H1 (cell line): ENCODE results near the gene PIMREG. TPM values are rescaled to one million over a fixed set of nuclear protein-coding genes. Genes with fewer than 3 reads are reported as not detected.

Experiments used
- CTCF ChIA-PET: fragments of 300-600 bp; sonication (Branson Sonifier 250); formaldehyde crosslinking; loops from one replicate; lab custom pipeline; 2021; ENCODE audit not compliant: partially characterized antibody; lab: Charles Lee
- POLR2A ChIA-PET: fragments of 300-600 bp; sonication (Branson Sonifier 250); formaldehyde crosslinking; loops from one replicate; lab custom pipeline; 2021; ENCODE audit warnings: inconsistent platforms; ENCODE audit not compliant: partially characterized antibody; lab: Charles Lee
- DNase-seq, 2 experiments: peaks; one replicate each; pipeline versions ENCODE4 v3.0.0 to v3.0.0-alpha.2; 2010 to 2022; ENCODE audit warnings: low spot score in 2 of 2, low read depth in 1 of 2, mixed read lengths in 1 of 2
- FAIRE-seq: peaks from 2 replicates; lab custom pipeline; 2011; peaks lifted over from hg19 to GRCh38; lab: Jason Lieb, UNC
- H2AFZ ChIP-seq: 2 replicates; pipeline ENCODE4 v1.8.1; 2012; ENCODE audit warnings: low read length, inconsistent platforms
- H2AK5ac ChIP-seq: 2 replicates; pipeline ENCODE4 v1.6.1; 2013; ENCODE audit warnings: low read depth, low read length
- H2BK120ac ChIP-seq: replicated peaks from 2 replicates; pipeline ENCODE3; 2013; ENCODE audit warnings: low read depth, low read length, inconsistent platforms
- H2BK12ac ChIP-seq: 2 replicates; pipeline ENCODE4 v1.6.1; 2013; ENCODE audit warnings: low read depth, low read length
- H2BK15ac ChIP-seq: 2 replicates; pipeline ENCODE4 v1.6.1; 2013; ENCODE audit warnings: low read length
- H2BK20ac ChIP-seq: 2 replicates; pipeline ENCODE4 v1.6.1; 2013; ENCODE audit warnings: low read length
- H2BK5ac ChIP-seq: 2 replicates; pipeline ENCODE4 v1.6.1; 2013; ENCODE audit warnings: low read depth, low read length
- H3K14ac ChIP-seq: 2 replicates; pipeline ENCODE4 v1.6.1; 2013; ENCODE audit warnings: inconsistent platforms; ENCODE audit not compliant: insufficient read length
- H3K18ac ChIP-seq: 2 replicates; pipeline ENCODE4 v1.6.1; 2013; ENCODE audit warnings: low read length; ENCODE audit errors: extremely low read depth
- H3K23ac ChIP-seq: 2 replicates; pipeline ENCODE4 v1.6.1; 2013; ENCODE audit warnings: inconsistent platforms; ENCODE audit not compliant: insufficient read length
- H3K23me2 ChIP-seq: 2 replicates; pipeline ENCODE4 v1.6.1; 2013; ENCODE audit warnings: low read depth, low read length
- H3K27ac ChIP-seq: 2 replicates; pipeline ENCODE4 v1.6.1; 2011; ENCODE audit warnings: low read depth, low read length, inconsistent platforms
- H3K27me3 ChIP-seq, 4 experiments: replicated peaks in 1 of 4; 1 replicate in 1 of 4; 2 replicates in 3 of 4; pipeline versions ENCODE4 v1.6.1 to v1.8.1; 2011 to 2013; ENCODE audit warnings: low read length in 3 of 4, mild to moderate bottlenecking in 3 of 4, inconsistent platforms in 2 of 4, mixed read lengths in 2 of 4, moderate library complexity in 1 of 4; ENCODE audit not compliant: control insufficient read depth in 3 of 4, insufficient read depth in 3 of 4; ENCODE audit errors: extremely low read depth in 1 of 4
- H3K36me3 ChIP-seq, 4 experiments: 2 replicates each; pipeline versions ENCODE4 v1.6.1 to v1.8.1; 2011 to 2013; ENCODE audit warnings: mild to moderate bottlenecking in 4 of 4, low read length in 3 of 4, moderate library complexity in 2 of 4, control low read depth in 1 of 4, inconsistent platforms in 1 of 4; ENCODE audit not compliant: insufficient read depth in 4 of 4, control insufficient read depth in 2 of 4
- H3K4ac ChIP-seq: replicated peaks from 2 replicates; pipeline ENCODE3; 2013; ENCODE audit warnings: low read length, low read depth, mixed read lengths, inconsistent platforms; ENCODE audit not compliant: insufficient read length
- H3K4me1 ChIP-seq, 4 experiments: replicated peaks in 1 of 4; 1 replicate in 1 of 4; 2 replicates in 3 of 4; pipeline versions ENCODE4 v1.6.1 to v1.8.1; 2011 to 2013; ENCODE audit warnings: low read length in 3 of 4, inconsistent platforms in 2 of 4, mixed read lengths in 1 of 4; ENCODE audit not compliant: insufficient read depth in 4 of 4, control insufficient read depth in 3 of 4
- H3K4me2 ChIP-seq, 2 experiments: 2 replicates each; pipeline versions ENCODE4 v1.6.1 to v1.8.1; 2011 to 2013; ENCODE audit warnings: low read depth in 2 of 2, low read length in 2 of 2, control low read depth in 1 of 2, inconsistent platforms in 1 of 2, mild to moderate bottlenecking in 1 of 2; ENCODE audit not compliant: insufficient read depth in 1 of 2
- H3K4me3 ChIP-seq, 4 experiments: fragments of 200-600, 300-600 bp in 1 of 4; sonication (generic), shearing (Covaris generic), sonication (Bioruptor Twin) in 1 of 4; 2 replicates each; pipeline versions ENCODE4 v1.5.1 to v1.8.1; 2011 to 2016; ENCODE audit warnings: low read length in 4 of 4, low read depth in 3 of 4, control low read depth in 2 of 4, inconsistent platforms in 2 of 4, mild to moderate bottlenecking in 2 of 4, mixed read lengths in 1 of 4, moderate library complexity in 1 of 4; ENCODE audit not compliant: insufficient read depth in 2 of 4; ENCODE audit errors: extremely low read depth in 1 of 4
- H3K56ac ChIP-seq: replicated peaks from 2 replicates; pipeline ENCODE3; 2013; ENCODE audit warnings: low read depth, mild to moderate bottlenecking, mixed read lengths, low read length, inconsistent platforms; ENCODE audit not compliant: insufficient read length
- H3K79me1 ChIP-seq: 2 replicates; pipeline ENCODE4 v1.6.1; 2013; ENCODE audit warnings: low read depth, low read length, control low read depth
- H3K79me2 ChIP-seq, 2 experiments: 2 replicates each; pipeline versions ENCODE4 v1.6.1 to v1.8.1; 2012 to 2013; ENCODE audit warnings: low read length in 2 of 2, mild to moderate bottlenecking in 2 of 2, inconsistent platforms in 1 of 2; ENCODE audit not compliant: insufficient read depth in 2 of 2, control insufficient read depth in 1 of 2
- H3K9ac ChIP-seq, 4 experiments: replicated peaks in 1 of 4; 1 replicate in 1 of 4; 2 replicates in 3 of 4; pipeline versions ENCODE4 v1.6.1 to v1.8.1; 2011 to 2013; ENCODE audit warnings: low read depth in 3 of 4, low read length in 3 of 4, control low read depth in 2 of 4, mild to moderate bottlenecking in 2 of 4, moderate library complexity in 2 of 4, inconsistent platforms in 1 of 4; ENCODE audit errors: extremely low read depth in 1 of 4
- H3K9me3 ChIP-seq, 2 experiments: 2 replicates each; pipeline versions ENCODE4 v1.6.1 to v1.8.1; 2012 to 2013; ENCODE audit warnings: mild to moderate bottlenecking in 2 of 2, moderate library complexity in 2 of 2, control low read depth in 1 of 2, inconsistent platforms in 1 of 2, low read depth in 1 of 2, low read length in 1 of 2, mixed read lengths in 1 of 2; ENCODE audit not compliant: insufficient read depth in 2 of 2
- H4K20me1 ChIP-seq, 2 experiments: replicated peaks in 1 of 2; 2 replicates each; pipeline versions ENCODE3 to v1.8.1; 2011 to 2013; ENCODE audit warnings: inconsistent platforms in 2 of 2, low read length in 2 of 2, mild to moderate bottlenecking in 1 of 2; ENCODE audit not compliant: insufficient read depth in 2 of 2, control insufficient read depth in 1 of 2
- H4K5ac ChIP-seq: 2 replicates; pipeline ENCODE4 v1.6.1; 2013; ENCODE audit warnings: low read length, low read depth, mixed read lengths, inconsistent platforms; ENCODE audit not compliant: insufficient read length
- H4K8ac ChIP-seq: 2 replicates; pipeline ENCODE4 v1.8.0; 2013; ENCODE audit warnings: mild to moderate bottlenecking, moderate library complexity, low read length, inconsistent platforms; ENCODE audit not compliant: insufficient read depth; ENCODE audit errors: extremely low read depth
- H4K91ac ChIP-seq: replicated peaks from 2 replicates; pipeline ENCODE3; 2013; ENCODE audit warnings: low read length, mixed read lengths, inconsistent platforms; ENCODE audit not compliant: insufficient read length
- WGBS, 2 experiments: shearing (Covaris generic) in 1 of 2; methylation state at CpG; one replicate each; pipeline versions ENCODE4 v1.1.6 to v1.1.7; 2013 to 2015; ENCODE audit warnings: low lambda C conversion rate in 2 of 2, mixed read lengths in 2 of 2, inconsistent platforms in 1 of 2, low coverage in 1 of 2, missing lambda C conversion rate in 1 of 2; ENCODE audit not compliant: insufficient replicate concordance in 2 of 2, insufficient coverage in 1 of 2, insufficient read length in 1 of 2; ENCODE audit errors: extremely low coverage in 1 of 2, missing lambda C conversion rate in 1 of 2; 5-methylcytosine and 5-hydroxymethylcytosine counted together
- long read RNA-seq, 2 experiments: library from RNA in 1 of 2; library from capped mRNA in 1 of 2; stranded (forward); transcript quantifications; one replicate each; pipeline ENCODE4 v2.0.0, GENCODE V29; 2021; ENCODE audit warnings: inconsistent platforms in 1 of 2
- polyA minus RNA-seq, 3 experiments: library from RNA; depleted of rRNA, polyadenylated mRNA; stranded (reverse); fragments of >200 nt; gene quantifications; 1 replicate in 2 of 3; 2 replicates in 1 of 3; pipeline ENCODE4 v1.2.3, GENCODE V29; 2011
- polyA plus RNA-seq, 7 experiments: library from polyadenylated mRNA; depleted of rRNA in 3 of 7; stranded (reverse) in 5 of 7; unstranded in 2 of 7; fragments of >200 nt in 5 of 7; fragments of 200-250 nt in 2 of 7; gene quantifications; 1 replicate in 5 of 7; 2 replicates in 1 of 7; 4 replicates in 1 of 7; pipeline versions ENCODE4 v1.2.1 to v1.2.3, GENCODE V29; 2011 to 2013; ENCODE audit warnings: missing spikeins in 2 of 7, mixed read lengths in 2 of 7
- total RNA-seq: library from RNA; stranded (reverse); fragmentation: NEBNext Ultra II Directional; extraction: Animal tissue kit (Norgen Biotek cat#: 25700); gene quantifications from 2 replicates; pipeline ENCODE4 v1.2.1, GENCODE V29; 2021

PIMREG gene
- 133 and 143 TPM in 2 replicates for total RNA-seq
- 126 and 148 TPM in 2 replicates for polyA plus RNA-seq (2011; rRNA removed)
- polyA plus RNA-seq (2011; cell fraction: cytosol; rRNA removed) = 154 TPM
- polyA plus RNA-seq (2011; cell fraction: nucleus; rRNA removed) = 223 TPM
- polyA plus RNA-seq (2012, experiment 1 of 2) = 83.9 to 119 TPM (median 107 TPM) in 4 replicates
- polyA plus RNA-seq (2012, experiment 2 of 2) = 116 TPM
- polyA plus RNA-seq (2013, experiment 1 of 2) = 64.4 TPM
- 62.7 TPM for polyA plus RNA-seq (2013, experiment 2 of 2)
- polyA minus RNA-seq (2011; rRNA and poly(A)+ RNA removed) = 55.3 and 66.3 TPM in 2 replicates
- polyA minus RNA-seq (2011; cell fraction: cytosol; rRNA and poly(A)+ RNA removed) = 56.3 TPM
- polyA minus RNA-seq (2011; cell fraction: nucleus; rRNA and poly(A)+ RNA removed) = 68.8 TPM
- long read RNA-seq, experiment 1, partial matches to known transcripts = 74 of 137 reads
- long read RNA-seq, experiment 1, other reads (novel, unspliced or antisense) = 63 of 137 reads
- long read RNA-seq, experiment 2, transcript PIMREG-205 (6 exons, 1,948 nt) = major isoform, 145 of 172 reads
- long read RNA-seq, experiment 2, transcript PIMREG-201 (5 exons, 1,473 nt) = minor isoform, 6 of 172 reads
- long read RNA-seq, experiment 2, partial matches to known transcripts = 9 of 172 reads
- long read RNA-seq, experiment 2, other reads (novel, unspliced or antisense) = 9 of 172 reads

GRCh38 chr17:6443692-6444570 is at the start of gene PIMREG:
Gene PIMREG, plus strand, starts transcription at chr17:6444455. Its CDS starts 656 bp downstream, at chr17:6445111.
- peak within 1 kb of the TSS; percentile 90 for H4K8ac ChIP-seq
- H3K18ac ChIP-seq = peak within 1 kb of the TSS; percentile 92
- DNase-seq = peak; percentile 86 to 97
- peak within 1 kb of the TSS; percentile 91 for H3K56ac ChIP-seq
- 0 out of 2 replicates have a peak within 1 kb of the TSS, but pooled peaks have one; percentile 88 for H2BK15ac ChIP-seq
- no peak within 1 kb of the TSS for H3K14ac ChIP-seq
- peaks cover 8% of the 10 kb centered on the region for H3K79me1 ChIP-seq
- H2BK5ac ChIP-seq = peak within 1 kb of the TSS; percentile 88
- H2BK12ac ChIP-seq = no peak within 1 kb of the TSS
- H3K4me1 ChIP-seq = peaks cover 6 to 20% (median 10%) of the 10 kb centered on the region in 4 experiments
- 0 out of 2 replicates have a peak within 1 kb of the TSS, but pooled peaks have one; percentile 38 for H2AFZ ChIP-seq
- H2BK20ac ChIP-seq = 0 out of 2 replicates have a peak within 1 kb of the TSS, but pooled peaks have one; percentile 72
- WGBS, 2 experiments = 4% methylated on average over 26 of the region's 62 CpGs; no CpG with 5 or more reads in 1 of the 2 experiments
- H3K79me2 ChIP-seq = peaks cover 3 to 21% of the 10 kb centered on the region in 2 experiments; a peak in 3 of 4 replicates
- no peaks in the 10 kb centered on the region for H3K9me3 ChIP-seq
- FAIRE-seq = peak; percentile 52
- peak within 1 kb of the TSS; percentile 83 to 89 (median 87) for H3K4me3 ChIP-seq
- peaks cover 13 to 35% (median 29%) of the 10 kb centered on the region in 4 experiments for H3K36me3 ChIP-seq
- no peak within 1 kb of the TSS for H3K23ac ChIP-seq
- peak within 1 kb of the TSS; percentile 77; the same call in 1 of the 2 replicates for H2AK5ac ChIP-seq
- H3K9ac ChIP-seq = peak within 1 kb of the TSS; percentile 66 to 86 (median 83)
- H3K27me3 ChIP-seq = no peaks in the 10 kb centered on the region
- peak within 1 kb of the TSS; percentile 92 for H4K5ac ChIP-seq
- peak within 1 kb of the TSS; percentile 94 for H4K91ac ChIP-seq
- ChIA-PET CTCF (interaction anchor here (0.6 kb wide), 2 partner anchors 39 to 45 kb away, joined by 3 to 6 read pairs; no protein-coding TSS in a partner anchor), POLR2A (interaction anchor here (0.6 to 6.0 kb wide), 11 partner anchors 8 to 196 kb away, joined by 3 to 58 read pairs (median 4); partner anchors contain the start of gene AIPL1)
- H4K20me1 ChIP-seq = peaks cover 0 to 7% of the 10 kb centered on the region in 2 experiments
- H3K27ac ChIP-seq = peak within 1 kb of the TSS; percentile 95
- peaks cover 8% of the 10 kb centered on the region; the same call in 1 of the 2 replicates for H3K23me2 ChIP-seq
- peak within 1 kb of the TSS; percentile 97 for H3K4ac ChIP-seq
- peak within 1 kb of the TSS; percentile 85 to 93 for H3K4me2 ChIP-seq
- H2BK120ac ChIP-seq = peak within 1 kb of the TSS; percentile 82
